Thyroid gland (tissue), 4 donors: Measurements from ENCODE around the gene PCP2.

ENCODE experiments used
- CTCF ChIP-seq, 6 experiments: fragments of 200-600 bp in 3 of 6; fragments of 450-650 bp in 3 of 6; sonication (generic) in 3 of 6; IDR thresholded peaks; one replicate each; pipeline ENCODE4 v1.5.1; 2016 to 2019; ENCODE audit warnings: antibody characterized with exemption in 6 of 6, mild to moderate bottlenecking in 2 of 6, inconsistent platforms in 1 of 6, moderate library complexity in 1 of 6
- POLR2A ChIP-seq, 2 donors: fragments of 450-650 bp; IDR thresholded peaks; one replicate each; pipeline ENCODE4 v1.6.1; 2017; ENCODE audit warnings: antibody characterized with exemption in 2 of 2, mild to moderate bottlenecking in 2 of 2, moderate library complexity in 1 of 2

GRCh38 chr19:7637374-7638256 lies 4.1 kb upstream of the PCP2 start:
- TF ChIP-seq CTCF (IDR thresholded peaks at IDR 0.05): no peak
- no peak for TF ChIP-seq POLR2A (IDR thresholded peaks at IDR 0.05)
